Measurements from ENCODE around the gene FRRS1L. TPM values are rescaled to one million over a fixed set of nuclear protein-coding genes. Genes with fewer than 3 reads are reported as not detected.

The FRRS1L gene
- polyA plus RNA-seq, 1 experiment, result 0.04 TPM

DNA sequence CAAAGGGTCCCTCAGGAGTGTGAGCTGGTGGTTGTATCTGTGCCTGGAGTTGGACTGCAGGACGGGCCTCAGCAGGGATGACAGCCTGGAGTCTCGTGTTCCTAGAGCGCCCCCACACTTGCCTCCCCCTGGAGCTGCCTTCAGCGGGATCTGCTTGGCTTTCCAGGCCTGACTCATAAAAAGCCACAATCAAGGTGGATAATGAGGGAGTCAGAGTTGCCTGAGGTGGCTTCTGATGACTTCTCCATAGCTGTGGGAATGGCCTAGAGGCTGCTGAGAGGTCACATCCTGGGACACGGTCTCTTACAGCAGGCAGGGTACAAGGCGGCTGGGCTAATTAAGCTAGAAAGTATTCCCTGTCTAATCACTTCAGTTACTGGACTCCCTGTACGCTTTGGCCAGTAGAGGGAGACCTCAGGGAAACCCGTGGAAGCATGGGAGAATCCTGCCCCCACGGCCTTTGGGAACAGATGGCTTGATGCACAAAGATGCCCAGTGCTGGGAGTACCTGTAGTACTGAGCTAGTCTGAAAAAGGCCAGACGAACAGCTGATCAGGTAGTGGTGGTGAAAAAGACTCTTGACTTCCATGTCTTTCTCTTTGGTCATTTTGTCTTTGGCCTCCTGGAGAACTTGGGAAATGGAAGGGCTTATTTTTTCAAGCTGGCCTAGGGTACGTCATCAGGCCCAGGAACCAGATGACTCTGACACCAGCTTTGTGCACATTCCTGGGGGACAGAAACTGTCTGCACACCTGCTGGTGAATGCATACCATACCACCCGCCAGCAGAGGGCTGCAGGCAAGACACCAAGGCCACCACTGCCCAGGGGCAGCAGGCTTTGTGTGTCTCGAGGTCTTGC, 16.1 kb upstream of the FRRS1L start:
- TF ChIP-seq, protein P1, sequence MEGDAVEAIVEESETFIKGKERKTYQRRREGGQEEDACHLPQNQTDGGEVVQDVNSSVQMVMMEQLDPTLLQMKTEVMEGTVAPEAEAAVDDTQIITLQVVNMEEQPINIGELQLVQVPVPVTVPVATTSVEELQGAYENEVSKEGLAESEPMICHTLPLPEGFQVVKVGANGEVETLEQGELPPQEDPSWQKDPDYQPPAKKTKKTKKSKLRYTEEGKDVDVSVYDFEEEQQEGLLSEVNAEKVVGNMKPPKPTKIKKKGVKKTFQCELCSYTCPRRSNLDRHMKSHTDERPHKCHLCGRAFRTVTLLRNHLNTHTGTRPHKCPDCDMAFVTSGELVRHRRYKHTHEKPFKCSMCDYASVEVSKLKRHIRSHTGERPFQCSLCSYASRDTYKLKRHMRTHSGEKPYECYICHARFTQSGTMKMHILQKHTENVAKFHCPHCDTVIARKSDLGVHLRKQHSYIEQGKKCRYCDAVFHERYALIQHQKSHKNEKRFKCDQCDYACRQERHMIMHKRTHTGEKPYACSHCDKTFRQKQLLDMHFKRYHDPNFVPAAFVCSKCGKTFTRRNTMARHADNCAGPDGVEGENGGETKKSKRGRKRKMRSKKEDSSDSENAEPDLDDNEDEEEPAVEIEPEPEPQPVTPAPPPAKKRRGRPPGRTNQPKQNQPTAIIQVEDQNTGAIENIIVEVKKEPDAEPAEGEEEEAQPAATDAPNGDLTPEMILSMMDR (IDR thresholded peaks at IDR 0.05; ENCODE audit: insufficient read depth, low read depth, low read length), result peak; percentile 57
- H3K36me3 ChIP-seq (ENCODE audit: control insufficient read depth, insufficient read depth, low read length), result no peaks in the 10 kb centered on the region
- ChIA-PET POLR2A (interaction anchor here (0.5 kb wide), 1 partner anchor 182 kb away, joined by 3 read pairs; no protein-coding TSS in a partner anchor), CTCF (interaction anchor here (0.5 to 2.3 kb wide), 20 partner anchors 10 to 166 kb away, joined by 3 to 10 read pairs (median 3); no protein-coding TSS in a partner anchor)
- H3K27me3 ChIP-seq (ENCODE audit: control insufficient read depth, insufficient read depth, low read length), result no peaks in the 10 kb centered on the region; the same call in 1 of the 2 replicates
- no peak overlapping the region for H3K4me3 ChIP-seq (ENCODE audit: low read depth, low read length)
- DNase-seq (ENCODE audit: low read depth), result no peak

DNA sequence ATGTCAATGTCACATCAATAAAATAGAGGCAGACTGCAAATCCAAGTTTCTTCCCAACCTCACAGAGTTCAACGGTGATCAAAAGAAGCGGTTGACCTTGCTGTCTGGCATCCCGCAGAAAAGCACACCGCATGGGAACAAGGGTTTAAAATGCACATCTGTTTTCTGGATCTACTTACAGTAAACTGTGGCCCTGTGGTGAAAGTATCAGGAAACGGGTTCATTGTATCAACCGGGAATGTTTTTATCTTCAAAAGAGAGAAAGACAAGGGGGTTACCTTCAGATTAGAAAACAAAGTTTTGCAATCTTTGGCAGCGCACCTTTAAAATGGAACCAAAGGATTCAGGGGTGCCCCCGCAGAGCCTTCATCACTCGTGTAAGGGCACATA, 15.5 kb upstream of the FRRS1L start:
- Histone ChIP-seq H3K27me3 (ENCODE audit: control insufficient read depth, insufficient read depth, low read length) (no peaks in the 10 kb centered on the region; the same call in 1 of the 2 replicates), H3K4me3 (ENCODE audit: low read depth, low read length) (no peak overlapping the region), H3K36me3 (ENCODE audit: control insufficient read depth, insufficient read depth, low read length) (no peaks in the 10 kb centered on the region)
- ChIA-PET POLR2A (interaction anchor here (0.5 kb wide), 1 partner anchor 182 kb away, joined by 3 read pairs; no protein-coding TSS in a partner anchor), CTCF (interaction anchor here (0.5 to 2.3 kb wide), 16 partner anchors 11 to 167 kb away, joined by 3 to 10 read pairs (median 3); no protein-coding TSS in a partner anchor)
- TF ChIP-seq, protein P1 (IDR thresholded peaks at IDR 0.05; ENCODE audit: insufficient read depth, low read depth, low read length), result no peak
- DNase-seq (ENCODE audit: low read depth), result no peak

DNA sequence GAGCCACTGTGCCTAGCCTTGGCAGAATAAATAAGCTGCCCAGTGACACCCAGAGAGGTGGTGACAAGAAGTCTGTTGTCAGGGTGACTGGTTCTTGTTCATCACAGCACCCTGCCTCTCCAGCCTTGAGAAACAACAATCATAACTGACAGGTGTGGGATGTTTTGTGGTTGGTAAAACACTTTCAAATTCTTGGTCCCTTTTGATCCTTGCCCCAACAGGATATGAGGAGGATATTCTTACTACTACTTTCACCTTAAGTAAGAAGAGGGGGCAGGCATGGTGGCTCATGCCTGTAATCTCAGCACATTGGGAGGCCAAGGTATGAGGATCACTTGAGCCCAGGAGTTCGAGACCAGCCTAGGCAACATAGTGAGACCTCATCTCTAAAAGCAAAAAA, 14.2 kb upstream of the FRRS1L start:
- Histone ChIP-seq H3K36me3 (ENCODE audit: control insufficient read depth, insufficient read depth, low read length) (no peaks in the 10 kb centered on the region), H3K27me3 (ENCODE audit: control insufficient read depth, insufficient read depth, low read length) (no peaks in the 10 kb centered on the region; the same call in 1 of the 2 replicates), H3K4me3 (ENCODE audit: low read depth, low read length) (no peak overlapping the region)
- TF ChIP-seq, protein P1 (IDR thresholded peaks at IDR 0.05; ENCODE audit: insufficient read depth, low read depth, low read length), result no peak
- ChIA-PET POLR2A (no interaction called here), CTCF (interaction anchor here (1.4 kb wide), 1 partner anchor 14 kb away, joined by 3 read pairs; no protein-coding TSS in a partner anchor)
- no peak for DNase-seq (ENCODE audit: low read depth)

DNA sequence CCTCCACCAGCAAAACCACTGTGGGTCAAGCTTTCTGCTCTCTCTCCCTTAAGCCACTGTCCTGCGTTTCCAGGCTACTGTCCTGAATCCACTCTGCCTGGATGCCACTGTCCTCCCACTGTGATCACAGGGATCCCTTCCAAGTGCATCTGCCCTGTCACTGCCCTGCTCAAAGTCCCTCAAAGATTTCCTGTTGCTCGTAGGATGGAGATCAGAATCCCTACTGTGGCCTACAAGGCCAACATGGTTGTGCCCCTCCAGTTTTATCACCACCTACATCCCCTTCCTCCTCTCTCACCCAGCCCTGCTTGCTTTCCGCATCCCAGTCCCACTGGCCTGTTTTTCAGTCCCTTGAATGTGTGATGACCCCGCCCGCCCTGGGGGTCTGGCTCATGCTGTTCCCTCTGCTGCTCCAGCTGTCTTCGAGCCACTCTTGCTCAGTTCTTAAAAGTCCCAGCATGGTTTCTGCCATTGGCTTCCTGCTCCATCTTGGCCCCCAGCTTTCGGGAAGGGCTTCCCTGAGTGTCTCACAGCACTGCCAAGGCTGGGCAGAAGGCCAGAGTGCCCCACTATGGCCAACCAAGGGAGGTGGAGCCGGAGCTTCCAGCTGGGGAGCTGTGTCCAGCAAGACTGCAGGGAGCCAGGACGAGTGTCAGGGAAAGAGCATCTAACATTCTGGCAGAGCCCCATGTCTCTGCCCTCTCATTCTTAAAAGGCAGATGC, 12.9 kb upstream of the FRRS1L start:
- DNase-seq (ENCODE audit: low read depth), result no peak
- no peaks in the 10 kb centered on the region; the same call in 1 of the 2 replicates for H3K27me3 ChIP-seq (ENCODE audit: control insufficient read depth, insufficient read depth, low read length)
- no peaks in the 10 kb centered on the region for H3K36me3 ChIP-seq (ENCODE audit: control insufficient read depth, insufficient read depth, low read length)
- no peak overlapping the region for H3K4me3 ChIP-seq (ENCODE audit: low read depth, low read length)
- TF ChIP-seq, protein P1 (IDR thresholded peaks at IDR 0.05; ENCODE audit: insufficient read depth, low read depth, low read length), result no peak
- POLR2A ChIA-PET, result no interaction called here
- CTCF ChIA-PET, result interaction anchor here (0.8 to 1.0 kb wide), 2 partner anchors 18 to 53 kb away, joined by 3 read pairs; no protein-coding TSS in a partner anchor

DNA sequence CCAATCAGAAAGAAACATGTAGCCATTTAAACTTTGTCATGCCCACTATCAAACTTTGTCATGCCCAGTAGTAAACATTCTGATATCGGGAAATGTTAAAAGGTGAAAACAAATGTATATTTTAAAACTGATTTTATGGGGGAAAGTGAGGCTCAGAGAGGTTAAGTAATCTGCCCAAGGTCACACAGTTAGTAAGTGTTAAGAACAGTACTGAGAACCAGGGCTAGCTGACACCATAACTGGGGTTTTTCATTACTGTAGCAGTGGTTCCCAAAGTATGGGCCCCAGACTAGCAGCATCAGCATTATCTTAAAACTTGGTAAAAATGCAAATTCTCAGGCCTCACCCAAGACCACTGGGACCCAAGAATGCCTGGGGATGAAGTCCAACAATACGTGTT, 9.9 kb upstream of the FRRS1L start:
- POLR2A ChIA-PET, result no interaction called here
- H3K36me3 ChIP-seq (ENCODE audit: control insufficient read depth, insufficient read depth, low read length), result no peaks in the 10 kb centered on the region
- TF ChIP-seq, protein P1 (IDR thresholded peaks at IDR 0.05; ENCODE audit: insufficient read depth, low read depth, low read length), result no peak
- peaks cover 1% of the 10 kb centered on the region; the same call in 1 of the 2 replicates for H3K27me3 ChIP-seq (ENCODE audit: control insufficient read depth, insufficient read depth, low read length)
- DNase-seq (ENCODE audit: low read depth), result no peak
- H3K4me3 ChIP-seq (ENCODE audit: low read depth, low read length), result no peak overlapping the region
- CTCF ChIA-PET, result no interaction called here
